GM12875 (cell line): ENCODE measurements around the gene LGMN.
A peak's percentile ranks its signal among the peaks of the same experiment; 100 is the strongest.

Experiments used
- H3K4me3 ChIP-seq: one replicate; pipeline ENCODE4 v1.5.1; 2011; ENCODE audit warnings: low read depth, low read length, control low read depth
- CTCF ChIP-seq: IDR thresholded peaks from 2 replicates; pipeline ENCODE4 v1.5.1; 2011; ENCODE audit warnings: low read depth, mild to moderate bottlenecking, control low read depth, inconsistent platforms, low read length, moderate library complexity, borderline replicate concordance; ENCODE audit not compliant: insufficient read depth

LGMN gene

GRCh38 chr14:92659765-92660561 is 88.5 kb downstream of the LGMN start:
- no peak for TF ChIP-seq CTCF
- no peak overlapping the region for H3K4me3 ChIP-seq

GRCh38 chr14:92658684-92659083 is 89.7 kb downstream of the LGMN start:
- TF ChIP-seq CTCF: no peak

GRCh38 chr14:92658160-92658559 is 90.3 kb downstream of the LGMN start:
- no peak for TF ChIP-seq CTCF
- H3K4me3 ChIP-seq: no peak overlapping the region

More at GRCh38 chr14:92658684-92659083, 89.7 kb downstream of the LGMN start:
- no peak overlapping the region for H3K4me3 ChIP-seq

GRCh38 chr14:92657457-92658142 is 90.8 kb downstream of the LGMN start:
- TF ChIP-seq CTCF: no peak
- no peak overlapping the region for H3K4me3 ChIP-seq

- TF ChIP-seq CTCF: no peak
- H3K4me3 ChIP-seq: no peak overlapping the region
Measured at GRCh38 chr14:92656306-92657081, 91.9 kb downstream of the LGMN start.

- peak overlapping the region; percentile 8 for H3K4me3 ChIP-seq
- TF ChIP-seq CTCF: no peak
Measured at GRCh38 chr14:92655419-92656201, 92.8 kb downstream of the LGMN start.
